IPS DF 6.9 (cell line): ENCODE results near the gene IL9R.
"Not testable (repeated sequence)": the region's sequence is repeated elsewhere in the genome, so short reads cannot be mapped to it uniquely, and the experiment has no call there.

Experiments
- DNase-seq: peaks from one replicate; pipeline ENCODE4 v3.0.0-alpha.2; 2013; ENCODE audit warnings: low read depth, low spot score
- H3K27ac ChIP-seq: one replicate; pipeline ENCODE4 v1.5.1; 2013; ENCODE audit warnings: low read length, control low read depth
- H3K27me3 ChIP-seq: 2 replicates; pipeline ENCODE4 v1.6.1; 2013; ENCODE audit warnings: mild to moderate bottlenecking, low read length; ENCODE audit not compliant: control insufficient read depth, insufficient read depth
- H3K36me3 ChIP-seq: 2 replicates; pipeline ENCODE4 v1.6.1; 2013; ENCODE audit warnings: low read length; ENCODE audit not compliant: control insufficient read depth, insufficient read depth
- H3K4me1 ChIP-seq: 2 replicates; pipeline ENCODE4 v1.6.1; 2013; ENCODE audit warnings: low read length; ENCODE audit not compliant: control insufficient read depth, insufficient read depth
- H3K4me3 ChIP-seq: 2 replicates; pipeline ENCODE4 v1.5.1; 2013; ENCODE audit warnings: mild to moderate bottlenecking, low read length
- H3K9me3 ChIP-seq: 2 replicates; pipeline ENCODE4 v1.6.1; 2013; ENCODE audit warnings: low read length, inconsistent platforms; ENCODE audit not compliant: control insufficient read depth, insufficient read depth
- WGBS: extraction: QIAGEN DNeasy Blood & Tissue Kit; methylation state at CpG from one replicate; pipeline ENCODE4 v1.1.7; 2013; ENCODE audit warnings: mixed read lengths, missing lambda C conversion rate; ENCODE audit not compliant: insufficient read length, insufficient coverage; 5-methylcytosine and 5-hydroxymethylcytosine counted together

IL9R gene

DNA sequence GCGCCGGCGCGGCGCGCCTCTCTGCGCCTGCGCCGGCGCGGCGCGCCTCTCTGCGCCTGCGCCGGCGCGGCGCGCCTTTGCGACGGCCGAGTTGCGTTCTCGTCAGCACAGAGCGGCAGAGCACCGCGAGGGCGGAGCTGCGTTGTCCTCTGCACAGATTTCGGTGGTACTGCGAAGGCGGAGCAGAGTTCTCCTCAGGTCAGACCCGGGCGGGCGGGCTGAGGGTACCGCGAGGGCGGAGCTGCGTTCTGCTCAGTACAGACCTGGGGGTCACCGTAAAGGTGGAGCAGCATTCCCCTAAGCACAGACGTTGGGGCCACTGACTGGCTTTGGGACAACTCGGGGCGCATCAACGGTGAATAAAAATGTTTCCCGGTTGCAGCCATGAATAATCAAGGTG is 31.8 kb downstream of the IL9R start:
- H3K4me1 ChIP-seq, H3K9me3 ChIP-seq, DNase-seq, H3K4me3 ChIP-seq, H3K36me3 ChIP-seq, H3K27ac ChIP-seq, H3K27me3 ChIP-seq: not testable (repeated sequence)
- WGBS = no CpG with 5 or more reads among the region's 46 CpGs

DNA sequence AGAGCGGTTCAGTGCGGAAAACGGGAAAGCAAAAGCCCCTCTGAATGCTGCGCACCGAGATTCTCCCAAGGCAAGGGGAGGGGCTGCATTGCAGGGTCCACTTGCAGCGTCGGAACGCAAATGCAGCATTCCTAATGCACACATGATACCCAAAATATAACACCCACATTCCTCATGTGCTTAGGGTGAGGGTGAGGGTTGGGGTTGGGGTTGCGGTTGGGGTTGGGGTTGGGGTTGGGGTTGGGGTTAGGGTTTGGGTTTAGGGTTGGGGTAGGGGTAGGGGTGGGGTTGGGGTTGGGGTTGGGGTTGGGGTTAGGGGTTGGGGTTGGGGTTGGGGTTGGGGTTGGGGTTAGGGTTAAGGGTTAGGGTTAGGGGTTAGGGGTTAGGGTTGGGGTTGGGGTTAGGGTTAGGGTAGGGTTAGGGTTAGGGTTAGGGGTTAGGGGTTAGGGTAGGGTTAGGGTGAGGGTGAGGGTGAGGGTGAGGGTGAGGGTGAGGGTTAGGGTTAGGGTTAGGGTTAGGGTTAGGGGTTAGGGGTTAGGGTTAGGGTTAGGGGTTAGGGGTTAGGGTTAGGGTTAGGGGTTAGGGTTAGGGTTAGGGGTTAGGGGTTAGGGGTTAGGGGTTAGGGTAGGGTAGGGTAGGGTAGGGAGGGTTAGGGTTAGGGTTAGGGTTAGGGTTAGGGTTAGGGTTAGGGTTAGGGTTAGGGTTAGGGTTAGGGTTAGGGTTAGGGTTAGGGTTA is 32.4 kb downstream of the IL9R start:
- DNase-seq, H3K36me3 ChIP-seq, H3K9me3 ChIP-seq, H3K4me1 ChIP-seq, H3K27me3 ChIP-seq, H3K4me3 ChIP-seq, H3K27ac ChIP-seq: not testable (repeated sequence)
- WGBS = no CpG with 5 or more reads among the region's 9 CpGs

DNA sequence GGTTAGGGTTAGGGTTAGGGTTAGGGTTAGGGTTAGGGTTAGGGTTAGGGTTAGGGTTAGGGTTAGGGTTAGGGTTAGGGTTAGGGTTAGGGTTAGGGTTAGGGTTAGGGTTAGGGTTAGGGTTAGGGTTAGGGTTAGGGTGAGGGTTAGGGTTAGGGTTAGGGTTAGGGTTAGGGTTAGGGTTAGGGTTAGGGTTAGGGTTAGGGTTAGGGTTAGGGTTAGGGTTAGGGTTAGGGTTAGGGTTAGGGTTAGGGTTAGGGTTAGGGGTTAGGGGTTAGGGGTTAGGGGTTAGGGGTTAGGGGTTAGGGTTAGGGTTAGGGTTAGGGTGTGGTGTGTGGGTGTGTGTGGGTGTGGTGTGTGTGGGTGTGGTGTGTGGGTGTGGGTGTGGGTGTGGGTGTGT is 33.0 kb downstream of the IL9R start:
- not testable (repeated sequence) for H3K27me3 ChIP-seq, H3K27ac ChIP-seq, H3K9me3 ChIP-seq, H3K4me3 ChIP-seq, DNase-seq, H3K36me3 ChIP-seq, H3K4me1 ChIP-seq
